PC-9 (cell line): ENCODE measurements around the gene BRINP3. TPM values are rescaled to one million over a fixed set of nuclear protein-coding genes. Genes with fewer than 3 reads are reported as not detected.

Experiments
- BruUV-seq: library from RNA; stranded (reverse); fragments of 400-500 nt; replicated peaks from 2 replicates; lab custom pipeline; 2021; lab: Mats Ljungman, UMichigan
- CTCF ChIA-PET: fragments of 300-600 bp; sonication (Branson Sonifier 250); formaldehyde crosslinking; loops from one replicate; lab custom pipeline; 2022; ENCODE audit warnings: antibody characterized with exemption; lab: Charles Lee
- POLR2A ChIA-PET: fragments of 300-600 bp; sonication (Branson Sonifier 250); formaldehyde crosslinking; loops from one replicate; lab custom pipeline; 2022; ENCODE audit warnings: antibody characterized with exemption; ENCODE audit not compliant: unreplicated experiment; lab: Charles Lee
- DNase-seq, 2 experiments: peaks; one replicate each; pipeline versions ENCODE4 v3.0.0 to v3.0.0-alpha.2; 2015 to 2022; ENCODE audit warnings: mixed read lengths in 1 of 2
- H2AFZ ChIP-seq: fragments of 200-600 bp; sonication (generic); 2 replicates; pipeline ENCODE4 v1.8.1; 2017; ENCODE audit warnings: antibody characterized with exemption
- H3F3A ChIP-seq: fragments of 200-600 bp; sonication (generic); 2 replicates; pipeline ENCODE4 v1.8.1; 2017; ENCODE audit warnings: antibody characterized with exemption, mild to moderate bottlenecking, low read depth; ENCODE audit not compliant: insufficient read depth
- H3K27ac ChIP-seq: fragments of 200-600 bp; sonication (generic); 2 replicates; pipeline ENCODE4 v1.6.1; 2016; ENCODE audit warnings: mixed run types
- H3K27me3 ChIP-seq: fragments of 200-600 bp; sonication (generic); 2 replicates; pipeline ENCODE4 v1.6.1; 2016; ENCODE audit warnings: low read depth, mixed run types; ENCODE audit not compliant: insufficient read depth
- H3K36me3 ChIP-seq: fragments of 200-600 bp; sonication (generic); 2 replicates; pipeline ENCODE4 v1.6.1; 2016; ENCODE audit warnings: low read depth, mixed run types
- H3K4me1 ChIP-seq: fragments of 200-600 bp; sonication (generic); replicated peaks from 2 replicates; pipeline ENCODE4 v1.6.1; 2016; ENCODE audit warnings: mixed run types; ENCODE audit not compliant: insufficient read depth
- H3K4me2 ChIP-seq: fragments of 200-600 bp; sonication (generic); 2 replicates; pipeline ENCODE4 v1.6.1; 2017; ENCODE audit warnings: mixed run types
- H3K4me3 ChIP-seq: fragments of 200-600 bp; sonication (generic); 2 replicates; pipeline ENCODE4 v1.6.1; 2016; ENCODE audit warnings: mixed run types
- H3K79me2 ChIP-seq: fragments of 200-600 bp; sonication (generic); 2 replicates; pipeline ENCODE4 v1.6.1; 2017; ENCODE audit warnings: low read depth, mixed run types
- H3K9me2 ChIP-seq: fragments of 200-600 bp; sonication (generic); 2 replicates; pipeline ENCODE4 v1.8.1; 2017; ENCODE audit warnings: mild to moderate bottlenecking; ENCODE audit not compliant: insufficient read depth
- H3K9me3 ChIP-seq: fragments of 200-600 bp; sonication (generic); 2 replicates; pipeline ENCODE4 v1.8.1; 2016; ENCODE audit warnings: low read depth; ENCODE audit not compliant: insufficient read depth
- H4K20me1 ChIP-seq: fragments of 200-600 bp; sonication (generic); 2 replicates; pipeline ENCODE4 v1.8.1; 2017; ENCODE audit not compliant: insufficient read depth
- CTCF ChIP-seq: fragments of 200-600 bp; sonication (generic); conservative IDR thresholded peaks from 2 replicates; pipeline ENCODE4 v1.6.1; 2017; ENCODE audit warnings: mixed run types, antibody characterized with exemption, mild to moderate bottlenecking, moderate library complexity
- EZH2 ChIP-seq: fragments of 200-600 bp; sonication (generic); IDR thresholded peaks from 2 replicates; pipeline ENCODE4 v1.8.0; 2017; ENCODE audit warnings: antibody characterized with exemption, low read depth
- intact Hi-C: fragments of 100-400 bp; cut with micrococcal nuclease; formaldehyde crosslinking; loops from one replicate; pipeline ENCODE4 v1.10.0; 2022; ENCODE audit not compliant: unreplicated experiment
- total RNA-seq: library from RNA; stranded (reverse); gene quantifications from 2 replicates; pipeline ENCODE4 v1.2.3, GENCODE V29; 2021

Gene BRINP3
- total RNA-seq, 1 experiment from 2014 or later, result not detected

- H3F3A ChIP-seq, result no peaks in the 10 kb centered on the region
- no peaks in the 10 kb centered on the region for H3K9me3 ChIP-seq
- no peak for DNase-seq
- POLR2A ChIA-PET, result no interaction called here
- intact Hi-C loops, result no loop called here
- CTCF ChIA-PET, result no interaction called here
- no TSS peak for BruUV-seq
- H3K4me2 ChIP-seq, result no peak overlapping the region
- no peaks in the 10 kb centered on the region for H4K20me1 ChIP-seq
- no peaks in the 10 kb centered on the region for H3K4me1 ChIP-seq
- no peak overlapping the region for H3K4me3 ChIP-seq
- H2AFZ ChIP-seq, result no peak overlapping the region
- no peaks in the 10 kb centered on the region for H3K9me2 ChIP-seq
- TF ChIP-seq CTCF (no peak), EZH2 (no peak)
- no peaks in the 10 kb centered on the region for H3K36me3 ChIP-seq
- H3K79me2 ChIP-seq, result no peaks in the 10 kb centered on the region
- H3K27me3 ChIP-seq, result no peaks in the 10 kb centered on the region
- H3K27ac ChIP-seq, result no peak overlapping the region
These were observed 410.1 kb downstream of the BRINP3 start for GRCh38 chr1:190067592-190067991.

- intact Hi-C loops, result no loop called here
- no peaks in the 10 kb centered on the region for H3K27me3 ChIP-seq
- no peaks in the 10 kb centered on the region for H4K20me1 ChIP-seq
- H3K9me2 ChIP-seq, result no peaks in the 10 kb centered on the region
- no peak overlapping the region for H2AFZ ChIP-seq
- no peak overlapping the region for H3K4me3 ChIP-seq
- no TSS peak for BruUV-seq
- no peak for DNase-seq
- no peaks in the 10 kb centered on the region for H3K36me3 ChIP-seq
- H3K9me3 ChIP-seq, result no peaks in the 10 kb centered on the region; the same call in 1 of the 2 replicates
- no peak overlapping the region for H3K4me2 ChIP-seq
- no peaks in the 10 kb centered on the region for H3F3A ChIP-seq
- TF ChIP-seq EZH2 (no peak), CTCF (no peak)
- H3K4me1 ChIP-seq, result no peaks in the 10 kb centered on the region
- no peaks in the 10 kb centered on the region for H3K79me2 ChIP-seq
- ChIA-PET CTCF (no interaction called here), POLR2A (no interaction called here)
- no peak overlapping the region for H3K27ac ChIP-seq
These were observed 411.7 kb downstream of the BRINP3 start for GRCh38 chr1:190066011-190066410.

- TF ChIP-seq CTCF (no peak), EZH2 (no peak)
- Histone ChIP-seq H4K20me1 (no peaks in the 10 kb centered on the region), H3K4me3 (no peak overlapping the region), H3K36me3 (no peaks in the 10 kb centered on the region), H3K27ac (no peak overlapping the region), H3K79me2 (no peaks in the 10 kb centered on the region), H3K9me3 (no peaks in the 10 kb centered on the region), H3K27me3 (no peaks in the 10 kb centered on the region), H3F3A (no peaks in the 10 kb centered on the region), H3K4me1 (no peaks in the 10 kb centered on the region), H2AFZ (peak overlapping the region; percentile 13; the same call in 1 of the 2 replicates), H3K9me2 (no peaks in the 10 kb centered on the region), H3K4me2 (no peak overlapping the region)
- ChIA-PET POLR2A (no interaction called here), CTCF (no interaction called here)
- intact Hi-C loops, result no loop called here
- no peak for DNase-seq
- no TSS peak for BruUV-seq
These were observed 428.4 kb downstream of the BRINP3 start for GRCh38 chr1:190049314-190049713.
